HCEC 1CT (cell line): Measurements from ENCODE around the gene ZFYVE9.
"Not testable (repeated sequence)": the region's sequence is repeated elsewhere in the genome, so short reads cannot be mapped to it uniquely, and the experiment has no call there.

ENCODE experiments used
- DNase-seq: peaks from one replicate; pipeline ENCODE4 v3.0.0-alpha.2; 2017

ZFYVE9 gene

DNA sequence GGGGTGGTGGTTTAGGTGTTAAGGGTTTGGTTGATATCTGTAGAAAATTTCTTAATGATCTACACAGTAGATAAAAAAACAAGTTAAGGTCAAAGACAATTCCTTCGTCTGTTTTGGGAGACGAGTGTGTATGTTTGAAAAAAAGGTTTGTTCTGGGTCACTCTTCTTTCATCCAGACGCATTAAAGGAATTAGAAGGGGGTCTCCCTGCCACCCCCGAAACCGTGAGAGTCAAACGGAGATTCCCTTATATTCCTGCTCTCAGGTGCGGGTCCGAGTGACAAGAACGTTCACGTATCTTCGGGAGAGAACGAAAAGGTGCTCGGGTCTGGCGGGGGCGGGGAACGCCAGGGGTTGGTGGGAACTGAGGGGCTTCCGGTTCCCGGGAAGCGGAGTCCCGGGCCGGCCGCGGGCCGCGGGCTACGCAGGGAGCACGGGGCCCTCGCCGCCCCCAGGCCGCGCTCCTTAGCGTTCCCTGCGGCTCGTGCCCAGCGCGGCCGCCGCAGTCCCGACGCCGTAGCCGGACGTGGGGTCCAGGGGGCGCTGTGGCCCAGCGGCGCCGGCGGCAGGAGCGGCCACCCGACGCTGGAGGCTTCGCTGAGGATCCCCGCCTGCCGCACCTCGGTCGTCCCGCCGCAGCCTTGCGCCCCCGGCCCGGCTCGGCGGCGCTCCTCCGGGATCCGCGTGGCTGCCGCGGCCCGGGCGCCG lies at the start of gene ZFYVE9:
Gene ZFYVE9, plus strand, starts transcription at position 577 of the 707 bp plus-strand sequence. CDS start 91,118 bp downstream, outside the sequence.
- DNase-seq = peak; percentile 79

- DNase-seq = not testable (repeated sequence)
These were observed 47.6 kb upstream of the ZFYVE9 start for GRCh38 chr1:52094300-52094699.

DNA sequence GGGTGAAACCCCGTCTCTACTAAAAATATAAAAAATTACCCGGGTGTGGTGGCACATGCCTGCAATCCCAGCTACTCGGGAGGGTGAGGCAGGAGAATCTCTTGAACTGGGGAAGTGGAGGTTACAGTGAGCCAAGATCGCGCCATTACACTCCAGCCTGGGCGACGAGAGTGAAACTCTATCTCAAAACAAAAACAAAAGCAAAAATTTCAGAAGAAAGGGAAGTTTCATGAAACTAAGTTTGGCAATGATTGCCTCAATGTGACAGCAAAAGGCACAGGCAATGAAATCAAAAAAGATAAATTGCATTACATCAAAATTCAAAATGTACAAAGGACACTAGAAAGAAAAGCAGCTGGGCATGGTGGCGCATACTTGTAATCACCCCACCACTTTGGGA lies 45.7 kb upstream of the ZFYVE9 start:
- DNase-seq = no peak

DNA sequence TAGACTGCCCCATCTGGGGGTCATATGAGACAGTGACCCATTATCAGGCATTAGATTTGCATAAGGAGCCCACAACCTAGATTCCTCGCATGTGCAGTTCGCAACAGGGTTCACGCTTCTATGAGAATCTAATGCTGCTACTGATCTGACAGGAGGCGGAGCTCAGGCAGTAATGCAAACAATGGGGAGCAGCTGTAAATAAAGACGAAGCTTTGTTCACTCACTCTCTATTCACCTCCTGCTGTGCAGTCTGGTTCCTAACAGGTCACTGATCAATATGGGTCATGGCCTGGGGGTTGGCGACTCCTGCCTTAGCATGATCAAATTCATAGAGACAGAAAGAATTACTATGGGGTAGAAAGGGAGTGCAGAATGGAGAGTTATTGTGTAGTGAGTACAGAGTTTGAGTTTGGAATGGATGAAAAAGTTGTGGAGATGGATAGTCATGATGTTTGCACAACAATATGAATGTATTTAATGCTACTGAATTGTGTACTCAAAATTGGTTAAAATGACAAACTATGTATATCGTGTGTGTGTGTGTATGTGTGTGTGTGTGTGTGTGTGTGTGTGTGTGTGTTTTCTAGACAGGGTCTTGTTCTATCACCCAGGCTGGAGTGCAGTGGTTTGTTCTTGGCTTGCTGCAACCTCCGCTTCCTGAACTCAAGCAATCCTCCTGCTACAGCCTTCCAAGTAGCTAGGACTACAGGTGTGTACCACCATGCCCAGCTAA lies 43.6 kb upstream of the ZFYVE9 start:
- no peak for DNase-seq

DNA sequence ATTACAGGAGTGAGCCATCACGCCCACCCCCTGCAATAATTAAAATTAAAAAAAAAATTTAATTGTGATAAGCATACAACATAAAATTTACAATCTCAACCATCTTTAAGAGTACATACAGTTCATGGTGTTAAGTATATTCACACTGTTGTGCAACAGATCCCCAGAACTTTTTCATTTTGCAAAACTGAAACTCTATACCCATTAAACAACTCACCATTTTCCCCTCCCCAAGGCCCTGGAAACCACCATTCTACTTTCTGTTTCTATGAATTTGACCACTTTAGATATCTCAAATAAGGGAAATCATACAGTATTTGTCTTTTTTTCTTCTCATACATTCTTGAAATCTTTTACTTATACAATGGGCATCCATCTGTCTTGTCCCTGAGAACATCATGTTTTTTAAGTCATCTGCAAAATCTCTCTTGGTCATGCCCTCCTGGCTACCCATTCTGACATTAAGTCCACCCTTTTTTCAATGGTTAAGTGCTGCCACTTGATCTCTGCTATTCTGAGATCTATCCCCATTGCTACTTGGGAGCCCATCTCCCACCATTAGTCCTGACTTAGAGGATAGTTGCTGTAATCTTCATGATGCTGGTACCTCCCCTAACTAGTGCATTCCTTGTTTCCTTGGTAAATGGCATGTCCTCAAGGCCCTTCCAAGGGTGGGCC lies 39.4 kb upstream of the ZFYVE9 start:
- DNase-seq = no peak

DNA sequence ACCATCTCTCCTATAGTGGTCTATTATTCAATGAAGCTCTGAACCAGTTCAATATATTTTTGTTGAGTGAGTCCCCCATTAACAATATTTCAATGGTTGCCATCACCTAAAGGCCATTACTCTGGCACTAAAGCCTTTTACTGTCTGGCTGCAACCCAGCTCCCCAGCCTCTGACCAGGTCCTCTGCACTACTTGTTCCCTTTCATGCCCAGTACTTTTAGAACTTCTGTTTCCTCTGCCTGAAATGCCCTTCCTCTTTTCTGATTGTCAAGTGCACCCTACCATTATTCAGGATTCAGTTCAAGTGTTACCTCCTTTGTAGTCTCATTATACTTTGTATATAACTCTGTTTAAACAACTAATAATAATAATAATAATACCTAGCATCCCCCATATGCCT lies 30.4 kb upstream of the ZFYVE9 start:
- no peak for DNase-seq

DNA sequence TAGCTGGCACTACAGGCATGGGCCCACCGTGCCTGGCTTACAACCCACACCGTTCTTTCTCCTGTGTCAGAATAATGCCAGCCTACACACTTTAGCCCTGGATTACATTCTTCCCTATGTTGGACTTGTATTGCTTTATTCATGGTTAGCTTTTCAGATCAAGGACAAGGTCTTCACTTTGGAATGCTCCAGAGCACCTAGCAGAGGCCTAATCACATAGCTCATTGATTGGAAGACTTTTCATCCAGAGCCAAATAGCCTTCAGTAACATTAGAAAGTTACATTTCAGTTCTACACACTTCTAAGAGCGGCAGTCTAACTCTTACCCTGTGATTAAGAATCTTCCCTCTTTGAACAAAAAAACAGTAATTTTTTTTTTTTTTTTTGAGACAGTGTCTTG lies 29.4 kb upstream of the ZFYVE9 start:
- no peak for DNase-seq

DNA sequence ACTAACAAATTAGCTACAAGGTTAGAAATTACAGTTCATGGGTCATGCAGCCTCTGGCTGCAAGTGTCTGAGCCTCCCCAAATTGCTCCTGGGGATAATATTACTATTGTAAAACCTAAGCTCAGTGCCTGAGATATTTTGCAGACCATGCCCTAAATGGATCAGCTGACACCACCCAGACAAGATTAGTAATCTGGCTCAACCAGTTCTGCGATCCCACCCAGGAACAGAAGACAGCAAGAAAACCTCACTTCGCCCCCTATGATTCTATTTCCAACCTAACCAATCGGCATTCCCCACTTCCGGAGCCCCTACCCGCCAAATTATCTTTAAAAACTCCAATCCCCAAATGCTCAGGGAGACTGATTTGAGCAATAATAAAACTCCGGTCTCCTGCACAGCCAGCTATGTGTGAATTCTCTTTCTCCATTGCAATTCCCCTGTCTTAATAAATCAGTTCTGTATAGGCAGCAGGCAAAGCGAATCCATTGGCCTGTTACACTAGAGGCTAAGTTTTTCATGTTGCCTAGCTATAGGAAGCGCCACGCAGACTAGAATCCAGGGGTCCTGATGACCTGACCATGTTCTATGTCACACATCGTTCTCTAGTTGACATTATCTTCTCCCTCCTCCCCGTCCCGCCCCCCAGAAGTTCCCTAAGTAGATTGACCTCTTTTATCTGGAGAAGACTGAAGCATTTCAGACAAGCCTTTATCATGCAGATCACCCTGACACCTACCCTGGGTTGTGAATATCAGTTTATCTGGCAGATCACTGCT lies 22.4 kb upstream of the ZFYVE9 start:
- DNase-seq = no peak

- no peak for DNase-seq
These were observed 19.5 kb upstream of the ZFYVE9 start for GRCh38 chr1:52122384-52122783.

- no peak for DNase-seq
These were observed 18.3 kb upstream of the ZFYVE9 start for GRCh38 chr1:52123622-52124021.

GRCh38 chr1:52125736-52126359 lies 16.0 kb upstream of the ZFYVE9 start:
- DNase-seq = no peak

DNA sequence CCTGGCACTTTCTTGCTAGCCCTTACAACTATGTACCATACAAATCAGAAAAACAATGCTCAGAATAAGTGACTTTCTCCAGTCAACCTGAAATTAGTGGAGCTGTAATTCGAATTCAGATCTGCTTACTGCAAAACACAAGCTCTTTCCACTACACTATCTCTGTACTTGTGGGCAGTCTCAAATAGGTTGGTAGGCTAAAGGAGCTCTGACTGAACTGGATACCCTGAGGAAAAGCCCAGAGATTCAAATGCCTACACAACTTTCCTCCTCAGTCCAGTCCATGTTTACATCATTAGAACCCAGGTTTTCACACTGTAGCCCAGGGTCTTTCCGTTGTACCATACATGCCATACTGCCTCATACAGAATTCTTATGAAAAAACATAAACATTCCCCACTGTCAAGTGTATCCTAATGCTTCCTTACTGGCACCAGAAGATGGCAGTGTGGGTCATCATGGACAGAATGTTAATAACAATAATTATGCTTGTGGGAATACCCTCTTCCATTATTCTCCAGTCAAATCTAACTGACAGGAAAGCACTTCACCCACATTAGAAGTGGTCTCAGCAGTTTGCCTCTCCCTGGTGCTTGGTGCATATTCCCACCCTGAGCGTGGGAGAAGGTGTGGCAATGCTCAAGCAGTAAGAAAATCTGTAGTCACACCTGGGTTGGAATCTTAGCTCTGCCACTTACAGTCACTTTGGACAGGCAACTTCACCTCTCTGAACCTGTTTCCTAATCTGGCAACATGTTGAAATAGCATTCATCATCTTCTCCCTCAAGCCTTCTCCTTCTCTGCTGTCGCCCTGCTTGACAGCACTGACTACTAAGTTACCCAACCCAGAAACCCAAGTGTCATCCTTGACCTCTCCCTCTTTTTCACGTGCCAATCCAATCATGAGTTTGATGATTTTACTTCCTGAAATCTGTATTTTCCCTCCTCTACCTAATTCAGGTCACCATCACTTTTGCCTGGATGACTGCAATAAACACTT lies 14.4 kb upstream of the ZFYVE9 start:
- DNase-seq = peak; percentile 66

GRCh38 chr1:52139817-52140540 lies 1.9 kb upstream of the ZFYVE9 start:
- peak; percentile 95 for DNase-seq

GRCh38 chr1:52140633-52141512 lies 1.0 kb upstream of the ZFYVE9 start:
- no peak for DNase-seq

- peak; percentile 58 for DNase-seq
These were observed 613 bp downstream of the ZFYVE9 start for GRCh38 chr1:52142220-52143183.

GRCh38 chr1:52145137-52145536 lies 3.2 kb downstream of the ZFYVE9 start:
- DNase-seq = no peak

DNA sequence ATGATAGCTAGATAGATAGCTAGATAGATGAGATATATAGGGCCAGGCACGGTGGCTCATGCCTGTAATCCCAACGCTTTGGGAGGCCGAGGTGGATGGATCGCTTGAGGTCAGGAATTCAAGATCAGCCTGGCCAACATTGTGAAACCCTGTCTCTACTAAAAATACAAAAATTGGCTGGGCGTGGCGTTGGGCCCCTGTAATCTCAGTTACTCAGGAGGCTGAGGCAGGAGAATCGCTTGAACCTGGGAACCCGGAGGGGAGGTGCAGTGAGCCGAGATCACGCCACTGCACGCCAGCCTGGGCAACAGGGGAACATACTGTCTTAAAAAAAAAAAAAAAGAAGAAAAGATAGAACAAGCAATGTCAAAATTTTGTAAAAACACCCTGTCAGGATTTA lies 8.6 kb downstream of the ZFYVE9 start:
- DNase-seq = not testable (repeated sequence)

- no peak for DNase-seq
These were observed 9.1 kb downstream of the ZFYVE9 start for GRCh38 chr1:52150946-52151345.
